Right ventricle myocardium inferior (tissue), 1 donor: ENCODE data around the gene TYW5. TPM values are rescaled to one million over a fixed set of nuclear protein-coding genes. Genes with fewer than 3 reads are reported as not detected.

Source experiments
- ATAC-seq: fragments of 200-7000 bp; cut with Tn5 transposase; one replicate; pipeline ENCODE4 v1.9.1; 2020; ENCODE audit warnings: mild to moderate bottlenecking, moderate library complexity
- DNase-seq: peaks from one replicate; pipeline ENCODE4 v3.0.0; 2021; ENCODE audit errors: missing footprints
- intact Hi-C: fragments of 100-400 bp; cut with DNase I; formaldehyde crosslinking; loops from one replicate; pipeline ENCODE4 v1.11.0; 2022
- total RNA-seq: library from RNA; stranded (reverse); fragmentation: NEBNext Ultra II Directional; extraction: Animal tissue kit (Norgen Biotek cat#: 25700); gene quantifications from one replicate; pipeline ENCODE4 v1.2.1, GENCODE V29; 2021
- donor health status: DM: no; HTN: yes; CAD: no; lungs with severe emphysema.

TYW5 gene
- total RNA-seq, 1 donor from 2014 or later, result 2.7 TPM

GRCh38 chr2:199896617-199897016 is 58.7 kb downstream of the TYW5 start:
- intact Hi-C loops, result no loop called here
- DNase-seq (no peak), ATAC-seq (no peak)

GRCh38 chr2:199895406-199895805 is 59.9 kb downstream of the TYW5 start:
- intact Hi-C loops, result no loop called here
- DNase-seq (no peak), ATAC-seq (no peak)

- ATAC-seq (no peak), DNase-seq (no peak)
- intact Hi-C loops, result no loop called here
Observed at GRCh38 chr2:199883474-199884212, 71.6 kb downstream of the TYW5 start.

GRCh38 chr2:199882667-199883066 is 72.6 kb downstream of the TYW5 start:
- ATAC-seq, result no peak
- intact Hi-C loops, result no loop called here

More at GRCh38 chr2:199882667-199883066, 72.6 kb downstream of the TYW5 start:
- no peak for DNase-seq

Other genes starting within 250 kb of the TYW5 start
- 3.0 TPM for gene FTCDNL1, start 104.3 kb downstream of the TYW5 start, total RNA-seq
- 8.0 TPM for gene C2orf69, start 44.2 kb downstream of the TYW5 start, total RNA-seq
- gene MAIP1, start 91 bp upstream of the TYW5 start, total RNA-seq, result 24.9 TPM